ENCODE measurements around the gene SNAP25.

SNAP25 gene

DNA sequence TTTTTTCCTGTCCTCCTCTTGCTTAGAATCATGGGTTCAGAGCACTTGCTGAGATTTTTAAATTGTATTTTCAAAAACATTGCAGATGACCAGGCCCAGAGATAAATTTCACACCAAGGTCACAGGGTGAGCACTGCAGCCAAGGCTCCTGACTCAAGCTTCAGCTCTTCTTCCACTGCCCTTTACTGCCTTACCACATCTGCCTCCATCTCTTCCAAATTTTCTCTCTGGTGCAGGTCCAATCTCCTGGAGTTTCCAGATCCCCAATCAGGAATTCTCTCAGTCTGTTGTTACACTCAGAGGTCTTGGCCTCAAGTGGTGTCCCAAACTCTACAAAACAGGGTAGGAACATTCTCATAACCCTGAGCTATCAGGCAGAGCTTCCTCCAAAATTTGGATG lies 12.7 kb downstream of the SNAP25 start:
- H3K4me3 ChIP-seq (ENCODE audit: low read length): no peak overlapping the region
- TF ChIP-seq ZNF274 (IDR thresholded peaks at IDR 0.05; ENCODE audit: low read depth, low read length): no peak

DNA sequence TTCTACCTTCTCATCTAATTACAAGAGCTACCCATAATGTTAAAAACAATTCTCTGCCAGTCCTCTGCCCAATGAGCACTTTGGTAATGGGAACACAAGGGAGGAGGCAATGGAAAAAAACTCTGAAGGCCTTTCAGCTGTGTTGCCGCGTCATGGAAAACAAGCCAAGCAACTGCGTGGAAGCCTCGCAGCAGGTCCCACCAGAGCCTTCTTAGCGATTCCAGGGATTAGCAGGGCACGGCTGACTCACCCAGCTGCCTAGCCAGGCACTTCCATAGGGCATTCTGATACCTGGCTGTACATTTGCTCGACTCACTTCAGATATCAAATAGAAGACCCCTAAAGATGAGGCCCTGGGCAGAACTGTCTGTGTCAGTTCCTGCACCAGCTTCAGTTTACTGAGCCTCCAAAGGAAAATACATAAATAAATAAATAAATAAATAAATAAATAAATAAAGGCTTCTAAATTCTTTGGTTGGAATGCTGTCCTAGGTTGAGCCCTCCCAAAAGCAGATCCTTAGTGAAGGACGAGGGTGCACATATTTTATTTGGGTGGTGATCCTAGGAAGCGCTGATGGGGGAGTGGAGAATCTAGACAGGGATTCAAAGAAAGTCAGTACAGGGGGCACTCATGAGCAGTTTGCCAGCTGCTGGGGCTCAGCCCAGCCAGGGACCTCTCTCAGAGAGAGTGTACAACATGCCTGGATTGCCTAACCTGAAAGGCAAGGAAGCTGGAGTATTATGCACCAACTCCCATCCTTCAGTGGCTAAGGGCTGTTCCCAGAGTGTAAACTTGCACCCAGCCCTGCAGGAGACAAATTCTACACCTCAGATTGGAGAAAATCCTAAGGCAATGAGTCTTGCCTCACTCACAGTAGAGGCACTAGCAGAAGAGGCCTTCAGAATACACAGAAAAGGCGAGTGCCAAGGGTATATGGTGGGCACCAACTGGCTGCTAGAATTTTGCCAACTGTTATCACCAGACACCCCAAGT lies 18.2 kb downstream of the SNAP25 start:
- H3K4me3 ChIP-seq (ENCODE audit: low read length): no peak overlapping the region
- no peak for TF ChIP-seq ZNF274 (IDR thresholded peaks at IDR 0.05; ENCODE audit: low read depth, low read length)

DNA sequence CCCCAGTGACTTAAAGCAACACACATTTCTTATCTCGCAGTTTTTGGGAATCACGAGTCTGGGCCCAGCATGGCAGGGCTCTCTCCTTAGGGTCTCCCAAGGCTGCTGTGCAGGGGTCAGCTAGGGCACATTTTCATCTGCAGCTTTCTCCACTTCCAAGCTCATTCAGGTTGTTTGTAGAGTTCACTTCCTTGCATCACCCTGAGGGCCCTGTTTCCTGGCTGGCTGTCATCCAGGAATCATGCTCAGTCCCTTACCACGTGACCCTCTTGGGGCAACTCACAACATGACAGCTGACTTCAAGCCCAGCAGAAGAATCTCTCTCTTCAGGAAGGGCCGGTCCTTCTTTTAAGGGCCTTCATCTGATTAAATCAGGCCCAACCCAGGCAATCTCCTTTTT lies 21.3 kb downstream of the SNAP25 start:
- H3K4me3 ChIP-seq (ENCODE audit: low read length): no peak overlapping the region
- no peak for TF ChIP-seq ZNF274 (IDR thresholded peaks at IDR 0.05; ENCODE audit: low read depth, low read length)

DNA sequence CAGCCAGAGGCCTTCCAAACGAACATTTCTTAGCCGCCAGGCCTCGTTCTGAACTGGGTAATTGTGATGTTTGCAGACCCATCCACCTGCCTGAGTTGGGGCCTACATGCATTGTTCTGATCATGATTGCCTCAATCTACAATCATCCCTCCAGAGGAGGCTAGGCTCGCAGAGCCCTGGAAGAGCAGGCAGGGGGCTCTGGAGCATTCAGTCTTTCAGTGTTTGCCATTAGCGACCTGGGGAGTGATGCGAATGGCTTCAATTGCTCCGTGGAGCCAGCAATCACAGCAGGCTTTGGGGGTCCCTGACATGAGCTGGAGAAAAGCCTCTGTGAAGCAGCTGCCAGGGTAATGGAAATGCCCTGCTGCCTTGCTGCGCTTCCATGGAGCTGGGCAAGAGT lies 22.0 kb downstream of the SNAP25 start:
- TF ChIP-seq ZNF274 (IDR thresholded peaks at IDR 0.05; ENCODE audit: low read depth, low read length): no peak
- H3K4me3 ChIP-seq (ENCODE audit: low read length): no peak overlapping the region

DNA sequence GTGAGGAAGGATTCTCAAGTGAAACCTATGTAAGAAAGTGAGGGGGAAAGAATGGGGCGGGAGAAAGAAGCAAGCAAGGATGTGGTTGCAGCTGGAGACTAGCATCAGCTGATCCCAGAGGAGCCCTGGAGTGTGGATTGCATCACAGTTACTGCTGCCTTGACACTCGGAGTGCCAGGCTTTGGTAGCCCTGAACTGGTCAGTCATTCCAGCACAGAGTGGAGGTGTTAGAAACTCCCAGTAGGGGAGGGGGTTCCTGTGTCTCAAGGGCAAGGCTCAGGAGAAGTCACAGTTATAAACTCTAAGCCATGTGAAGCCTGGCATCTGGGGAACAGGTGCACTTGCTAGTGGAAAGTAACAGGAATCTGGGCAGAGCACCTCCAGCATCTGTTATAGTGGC lies 23.5 kb downstream of the SNAP25 start:
- H3K4me3 ChIP-seq (ENCODE audit: low read length): no peak overlapping the region
- no peak for TF ChIP-seq ZNF274 (IDR thresholded peaks at IDR 0.05; ENCODE audit: low read depth, low read length)

DNA sequence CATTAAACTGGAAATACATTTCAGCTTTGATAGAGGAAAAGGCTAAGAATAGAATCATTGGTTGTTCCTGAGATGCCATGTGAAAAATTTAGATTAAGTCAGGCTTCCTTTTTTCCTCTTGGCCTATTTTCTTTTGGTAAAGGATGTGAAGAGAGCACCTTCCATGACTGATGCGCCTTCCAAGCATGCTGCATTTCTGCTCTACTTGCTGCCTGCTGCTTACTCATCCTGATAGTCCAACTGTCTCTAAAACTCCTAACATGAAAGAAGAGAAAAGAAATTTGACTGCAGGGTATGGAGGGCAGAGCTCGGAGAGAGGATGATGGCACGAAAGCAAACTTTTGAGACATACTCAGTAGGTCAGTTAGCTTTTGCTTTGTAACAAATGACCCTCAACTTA lies 28.8 kb downstream of the SNAP25 start:
- no peak for TF ChIP-seq ZNF274 (IDR thresholded peaks at IDR 0.05; ENCODE audit: low read depth, low read length)
- no peak overlapping the region for H3K4me3 ChIP-seq (ENCODE audit: low read length)

DNA sequence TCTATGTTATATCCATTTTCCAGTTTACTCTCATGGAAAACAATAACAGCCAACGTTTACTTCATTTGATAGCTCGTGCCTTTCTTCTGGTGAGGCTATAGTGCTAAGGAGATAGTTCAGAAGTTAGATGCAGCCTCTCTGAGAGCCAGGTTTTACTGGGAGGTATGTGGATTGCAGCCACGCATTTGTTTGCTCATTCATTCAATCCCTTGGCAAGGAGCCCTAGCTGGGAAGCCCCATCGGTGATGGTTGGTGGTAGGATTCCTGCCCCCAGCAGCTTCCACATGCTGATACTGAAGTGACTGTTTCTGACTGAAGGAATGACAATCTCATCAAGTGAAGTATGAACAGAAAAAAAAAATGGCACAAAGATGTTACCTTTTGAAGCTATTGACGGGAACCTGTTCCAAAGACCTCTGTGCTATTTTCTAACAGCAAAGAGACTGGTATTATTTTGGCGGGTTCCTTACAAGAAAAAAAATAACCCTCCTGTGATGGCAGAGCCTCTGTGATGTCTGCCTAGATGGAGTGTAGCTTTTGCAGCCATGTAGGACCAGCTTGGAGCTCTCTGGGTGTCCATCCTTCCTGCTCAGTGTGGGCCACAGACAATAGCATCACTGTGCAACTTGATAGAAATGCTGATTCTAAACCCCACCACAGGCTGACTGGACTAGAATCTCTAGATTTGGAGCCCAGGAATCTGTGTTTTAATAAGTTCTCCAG lies 30.6 kb downstream of the SNAP25 start:
- H3K4me3 ChIP-seq (ENCODE audit: low read length): no peak overlapping the region
- no peak for TF ChIP-seq ZNF274 (IDR thresholded peaks at IDR 0.05; ENCODE audit: low read depth, low read length)

DNA sequence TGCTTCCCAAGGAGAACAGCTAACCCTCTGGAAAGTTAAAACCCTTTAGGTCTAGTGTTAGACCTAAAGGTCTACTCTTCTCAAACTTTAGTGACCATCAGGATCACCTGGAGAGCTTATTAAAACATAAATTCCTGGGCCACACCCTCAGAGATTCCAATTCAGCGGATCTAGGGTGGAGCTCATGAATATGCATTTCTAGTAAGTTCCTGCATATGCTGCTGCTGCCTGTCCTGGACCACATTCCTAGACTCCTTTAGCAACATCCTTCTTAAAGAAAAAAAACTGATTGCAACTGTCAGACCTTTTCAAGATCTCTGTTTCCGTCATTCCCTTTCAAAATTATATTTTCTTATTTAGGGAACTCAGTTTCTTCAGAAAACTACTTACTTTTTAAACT lies 31.2 kb downstream of the SNAP25 start:
- TF ChIP-seq ZNF274 (IDR thresholded peaks at IDR 0.05; ENCODE audit: low read depth, low read length): no peak
- no peak overlapping the region for H3K4me3 ChIP-seq (ENCODE audit: low read length)

DNA sequence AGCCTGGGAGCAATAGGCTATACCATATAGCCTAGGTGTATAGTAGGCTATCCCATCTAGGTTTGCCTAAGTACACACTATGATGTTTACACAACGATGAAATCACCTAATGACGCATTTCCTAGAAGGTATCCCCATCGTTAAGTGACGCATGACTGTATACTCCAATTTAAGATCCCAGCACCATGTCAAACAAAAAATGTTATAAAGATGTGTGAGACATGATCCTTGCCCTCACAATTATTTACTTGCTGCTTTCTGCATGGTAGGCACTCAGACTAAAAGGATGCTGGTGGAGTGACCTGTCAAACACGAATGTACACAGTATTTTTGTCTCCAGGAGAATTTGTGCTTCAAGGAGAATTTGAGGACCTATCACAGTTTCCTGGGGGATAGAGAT lies 32.3 kb downstream of the SNAP25 start:
- TF ChIP-seq ZNF274 (IDR thresholded peaks at IDR 0.05; ENCODE audit: low read depth, low read length): no peak

DNA sequence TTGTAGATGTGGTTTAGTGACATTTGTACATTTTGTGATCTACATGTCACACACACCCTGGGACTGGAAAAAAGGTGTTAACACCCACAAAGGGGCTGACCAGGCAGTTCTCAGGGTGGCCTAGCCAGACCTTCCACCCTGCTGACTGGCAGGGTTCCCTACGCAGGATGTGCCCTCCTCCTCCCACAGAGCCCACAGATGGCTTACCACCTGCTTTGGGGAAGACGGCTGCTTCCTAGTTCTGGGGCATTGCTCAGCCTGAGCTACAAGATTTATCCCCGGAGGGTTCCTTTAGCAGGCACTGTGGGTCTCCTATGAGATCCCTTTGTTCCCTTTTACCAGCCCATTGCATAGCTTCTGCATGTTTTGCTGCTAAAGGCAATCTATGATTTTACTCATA lies 35.1 kb downstream of the SNAP25 start:
- no peak for TF ChIP-seq ZNF274 (IDR thresholded peaks at IDR 0.05; ENCODE audit: low read depth, low read length)
- H3K4me3 ChIP-seq (ENCODE audit: low read length): no peak overlapping the region

More for the DNA sequence above, 32.3 kb downstream of the SNAP25 start:
- no peak overlapping the region for H3K4me3 ChIP-seq (ENCODE audit: low read length)

DNA sequence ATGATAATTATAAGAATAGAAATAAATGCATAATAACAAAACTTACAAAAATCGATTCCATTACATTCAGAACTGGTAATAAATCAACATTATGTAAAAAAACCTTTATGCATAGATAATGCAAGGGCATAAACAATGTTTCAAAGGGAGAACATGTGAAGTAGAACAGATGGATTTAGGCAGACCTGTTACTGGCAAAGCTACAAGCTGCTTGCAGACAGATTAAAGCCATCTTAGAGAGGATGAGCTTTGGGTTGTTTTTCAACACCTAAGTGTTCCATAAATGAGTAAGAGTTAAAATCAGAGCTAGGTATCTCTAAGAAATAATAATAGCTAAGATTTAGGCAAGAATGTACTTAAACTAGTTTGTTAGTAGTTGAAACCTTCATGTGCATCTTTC lies 37.2 kb downstream of the SNAP25 start:
- no peak overlapping the region for H3K4me3 ChIP-seq (ENCODE audit: low read length)
- no peak for TF ChIP-seq ZNF274 (IDR thresholded peaks at IDR 0.05; ENCODE audit: low read depth, low read length)

DNA sequence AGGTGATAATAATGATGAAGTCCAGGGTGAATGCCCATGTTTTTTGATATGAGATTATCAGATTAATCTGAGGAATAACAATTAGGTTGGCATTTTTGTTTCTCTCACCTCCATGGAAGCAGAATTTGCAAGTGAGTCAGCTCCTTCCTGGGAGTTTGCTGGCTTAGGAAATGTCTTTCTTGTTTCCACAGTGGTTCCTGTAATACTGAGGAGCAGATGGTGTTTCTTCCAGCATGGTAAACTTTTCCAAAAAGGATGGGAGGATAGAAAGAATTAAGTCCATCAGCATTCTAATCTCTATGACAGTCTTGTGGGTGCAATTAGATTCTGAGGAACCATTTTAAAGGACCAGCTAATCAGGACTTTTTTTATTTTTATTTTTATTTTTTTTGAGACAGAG lies 40.5 kb downstream of the SNAP25 start:
- TF ChIP-seq ZNF274 (IDR thresholded peaks at IDR 0.05; ENCODE audit: low read depth, low read length): no peak
- no peak overlapping the region for H3K4me3 ChIP-seq (ENCODE audit: low read length)

DNA sequence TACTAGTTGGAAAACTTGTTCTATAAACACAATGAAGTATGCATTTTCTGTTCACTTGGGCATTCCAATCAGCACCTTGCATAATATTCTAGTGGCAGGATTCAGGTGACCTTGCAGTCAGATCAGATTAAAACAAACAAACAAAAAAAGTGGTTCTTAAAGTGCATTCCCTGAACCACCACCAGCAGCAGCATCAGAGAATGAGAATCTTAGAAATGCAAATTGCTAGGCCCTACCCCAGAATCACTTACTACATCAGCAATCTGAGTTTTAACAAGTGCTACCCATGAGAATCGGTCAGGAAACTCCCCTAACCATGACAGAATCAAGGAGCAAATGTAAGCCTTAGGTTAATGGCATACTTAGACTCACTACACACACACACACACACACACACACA lies 41.7 kb downstream of the SNAP25 start:
- H3K4me3 ChIP-seq (ENCODE audit: low read length): no peak overlapping the region

DNA sequence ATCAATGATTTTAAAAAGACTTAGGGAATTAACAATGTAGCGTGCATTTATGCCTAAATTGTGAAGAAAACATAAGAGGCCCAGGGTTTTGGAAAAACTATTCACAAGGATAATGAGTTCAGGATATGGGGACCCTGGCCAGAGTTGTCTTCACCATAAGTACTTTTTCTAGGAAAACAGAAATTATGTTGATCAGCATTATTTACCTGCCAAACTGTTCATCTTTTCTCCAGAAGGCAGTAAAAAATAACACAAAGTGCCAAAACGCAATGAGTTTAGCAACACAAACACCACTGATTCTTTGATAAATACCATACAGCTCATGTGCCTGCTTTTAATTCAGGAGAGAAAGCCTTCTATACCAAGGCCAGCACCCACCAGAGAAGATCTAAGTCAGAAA lies 43.1 kb downstream of the SNAP25 start:
- H3K4me3 ChIP-seq (ENCODE audit: low read length): no peak overlapping the region
- TF ChIP-seq ZNF274 (IDR thresholded peaks at IDR 0.05; ENCODE audit: low read depth, low read length): no peak

More for the DNA sequence above, 41.7 kb downstream of the SNAP25 start:
- no peak for TF ChIP-seq ZNF274 (IDR thresholded peaks at IDR 0.05; ENCODE audit: low read depth, low read length)

All from GM08714 (cell line).